PC-9 (cell line): ENCODE measurements around the gene CPSF4.

Experiments
- EZH2 ChIP-seq: fragments of 200-600 bp; sonication (generic); IDR thresholded peaks from 2 replicates; pipeline ENCODE4 v1.8.0; 2017; ENCODE audit warnings: antibody characterized with exemption, low read depth
- TF ChIP-seq, protein P1 (sequence below): fragments of 200-600 bp; sonication (generic); conservative IDR thresholded peaks from 2 replicates; pipeline ENCODE4 v1.6.1; 2017; ENCODE audit warnings: mixed run types, antibody characterized with exemption, mild to moderate bottlenecking, moderate library complexity

DNA sequence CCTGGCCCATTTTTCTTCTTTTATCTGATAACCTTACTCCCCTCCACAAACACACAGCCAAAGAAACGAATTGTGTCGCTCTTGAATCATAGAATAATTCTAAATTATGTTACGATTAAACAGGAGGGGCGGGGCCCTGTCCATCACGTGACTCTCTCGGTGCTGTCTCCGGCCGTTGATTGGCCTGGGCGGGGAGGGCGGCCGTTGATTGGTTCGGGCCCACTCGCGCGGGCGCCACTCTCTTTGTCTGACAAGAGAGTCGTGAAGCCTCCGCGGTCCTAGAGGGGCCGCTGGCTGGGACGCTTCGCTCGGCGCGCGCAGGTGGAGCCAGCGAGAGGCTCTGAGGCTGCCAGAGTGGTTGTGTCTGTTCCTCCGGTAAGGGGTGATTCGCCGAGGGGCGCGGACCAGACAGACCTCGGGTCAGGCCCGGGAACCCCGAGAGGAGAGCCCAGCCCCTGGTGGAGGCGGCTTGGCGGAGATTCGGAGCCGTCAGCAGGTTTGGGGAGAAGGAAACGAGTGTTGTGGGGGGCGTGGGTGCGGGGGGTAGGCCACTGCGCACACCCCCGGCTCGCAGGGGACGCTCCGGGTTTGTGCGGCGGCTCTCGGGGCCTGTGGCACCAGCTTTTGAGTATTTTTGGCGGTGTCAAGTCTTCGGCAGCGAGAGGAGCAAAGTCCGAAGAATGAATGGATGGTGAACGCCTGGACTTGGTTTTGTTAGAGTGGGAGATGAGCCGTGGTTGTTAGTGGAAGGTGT lies 34.0 kb downstream of the CPSF4 start, which contains the start of gene ZNF789:
- no peak for TF ChIP-seq EZH2
- TF ChIP-seq, protein P1, sequence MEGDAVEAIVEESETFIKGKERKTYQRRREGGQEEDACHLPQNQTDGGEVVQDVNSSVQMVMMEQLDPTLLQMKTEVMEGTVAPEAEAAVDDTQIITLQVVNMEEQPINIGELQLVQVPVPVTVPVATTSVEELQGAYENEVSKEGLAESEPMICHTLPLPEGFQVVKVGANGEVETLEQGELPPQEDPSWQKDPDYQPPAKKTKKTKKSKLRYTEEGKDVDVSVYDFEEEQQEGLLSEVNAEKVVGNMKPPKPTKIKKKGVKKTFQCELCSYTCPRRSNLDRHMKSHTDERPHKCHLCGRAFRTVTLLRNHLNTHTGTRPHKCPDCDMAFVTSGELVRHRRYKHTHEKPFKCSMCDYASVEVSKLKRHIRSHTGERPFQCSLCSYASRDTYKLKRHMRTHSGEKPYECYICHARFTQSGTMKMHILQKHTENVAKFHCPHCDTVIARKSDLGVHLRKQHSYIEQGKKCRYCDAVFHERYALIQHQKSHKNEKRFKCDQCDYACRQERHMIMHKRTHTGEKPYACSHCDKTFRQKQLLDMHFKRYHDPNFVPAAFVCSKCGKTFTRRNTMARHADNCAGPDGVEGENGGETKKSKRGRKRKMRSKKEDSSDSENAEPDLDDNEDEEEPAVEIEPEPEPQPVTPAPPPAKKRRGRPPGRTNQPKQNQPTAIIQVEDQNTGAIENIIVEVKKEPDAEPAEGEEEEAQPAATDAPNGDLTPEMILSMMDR, result no peak
